Gastrocnemius medialis (tissue), 4 donors: ENCODE data around the gene SUSD3.

Experiments
- CTCF ChIP-seq, 5 experiments: fragments of 450-650 bp in 3 of 5; fragments of 200-600 bp in 2 of 5; sonication (generic) in 2 of 5; IDR thresholded peaks in 4 of 5; conservative IDR thresholded peaks in 1 of 5; 1 replicate in 4 of 5; 2 replicates in 1 of 5; pipeline ENCODE4 v1.5.1; 2016 to 2019; ENCODE audit warnings: antibody characterized with exemption in 5 of 5, mild to moderate bottlenecking in 3 of 5, moderate library complexity in 3 of 5
- POLR2A ChIP-seq, 2 donors: fragments of 450-650 bp; IDR thresholded peaks; one replicate each; pipeline ENCODE4 v1.6.1; 2017; ENCODE audit warnings: antibody characterized with exemption in 2 of 2, mild to moderate bottlenecking in 2 of 2, moderate library complexity in 2 of 2

- TF ChIP-seq CTCF (IDR thresholded peaks at IDR 0.05 in 4 of 5, conservative IDR thresholded peaks at IDR 0.05 in 1 of 5) = no peak
- no peak for TF ChIP-seq POLR2A (IDR thresholded peaks at IDR 0.05)
Observed at GRCh38 chr9:93128011-93128714, 69.7 kb downstream of the SUSD3 start.
